HCT116 (cell line): ENCODE results near the gene SLC35F3. TPM values are rescaled to one million over a fixed set of nuclear protein-coding genes. Genes with fewer than 3 reads are reported as not detected.

ENCODE experiments used
- ATAC-seq: fragments of 200-7000 bp; cut with Tn5 transposase; 2 replicates; pipeline ENCODE4 v1.9.1; 2020; ENCODE audit warnings: mild to moderate bottlenecking, moderate library complexity
- BruUV-seq: library from RNA; stranded (reverse); fragments of 400-500 nt; replicated peaks from 2 replicates; lab custom pipeline; 2021; lab: Mats Ljungman, UMichigan
- CTCF ChIA-PET: fragments of 300-600 bp; sonication (Branson Sonifier 250); formaldehyde crosslinking; loops from one replicate; lab custom pipeline; 2021; ENCODE audit warnings: antibody characterized with exemption; lab: Charles Lee
- POLR2A ChIA-PET: fragments of 300-600, 350-600 bp; sonication (Branson Sonifier 250); formaldehyde crosslinking; loops from one replicate; lab custom pipeline; 2021; ENCODE audit warnings: antibody characterized with exemption; lab: Charles Lee
- RAD21 ChIA-PET, 2 experiments: fragments of 300-600 bp; sonication (Branson Sonifier 250); formaldehyde crosslinking; loops; one replicate each; lab custom pipeline; 2023; ENCODE audit warnings: low total read pairs in 2 of 2; ENCODE audit not compliant: uncharacterized antibody in 2 of 2, unreplicated experiment in 2 of 2, low non-redundant PET in 1 of 2; lab: Charles Lee
- DNase-seq: peaks from one replicate; pipeline ENCODE4 v3.0.0-alpha.2; 2010; ENCODE audit warnings: low read depth, low spot score
- H2AFZ ChIP-seq: fragments of 200-600 bp; shearing (Covaris generic), sonication (generic); 2 replicates; pipeline ENCODE4 v1.6.1; 2017; ENCODE audit warnings: low read depth, mixed run types, mixed read lengths, antibody characterized with exemption, low read length; ENCODE audit not compliant: poor library complexity, severe bottlenecking
- H3K27ac ChIP-seq: 2 replicates; pipeline ENCODE4 v1.5.1; 2012; ENCODE audit warnings: low read depth, low read length
- H3K27me3 ChIP-seq: fragments of 200-600 bp; sonication (generic); 2 replicates; pipeline ENCODE4 v1.6.1; 2016; ENCODE audit warnings: mixed run types, low read length, mixed read lengths; ENCODE audit not compliant: insufficient read depth
- H3K36me3 ChIP-seq, 2 experiments: fragments of 200-500 bp in 1 of 2; fragments of 200-600 bp in 1 of 2; sonication (Bioruptor generic) in 1 of 2; sonication (generic) in 1 of 2; 2 replicates each; pipeline versions ENCODE4 v1.5.1 to v1.6.1; 2014 to 2016; ENCODE audit warnings: low read length in 2 of 2, inconsistent platforms in 1 of 2, mixed read lengths in 1 of 2, mixed run types in 1 of 2; ENCODE audit not compliant: insufficient read depth in 2 of 2, control insufficient read depth in 1 of 2
- H3K4me1 ChIP-seq, 2 experiments: fragments of 200-600 bp in 1 of 2; sonication (generic) in 1 of 2; 2 replicates each; pipeline versions ENCODE4 v1.5.1 to v1.6.1; 2012 to 2017; ENCODE audit warnings: low read length in 2 of 2, inconsistent platforms in 1 of 2, mild to moderate bottlenecking in 1 of 2, mixed read lengths in 1 of 2, mixed run types in 1 of 2, moderate library complexity in 1 of 2; ENCODE audit not compliant: insufficient read depth in 2 of 2, control insufficient read depth in 1 of 2
- H3K4me2 ChIP-seq: fragments of 200-600 bp; sonication (generic); 2 replicates; pipeline ENCODE4 v1.6.1; 2017; ENCODE audit warnings: mixed run types, low read length, mixed read lengths
- H3K4me3 ChIP-seq, 2 experiments: fragments of 200-600 bp in 1 of 2; sonication (generic) in 1 of 2; replicated peaks in 1 of 2; 2 replicates each; pipeline ENCODE4 v1.5.1; 2011 to 2016; ENCODE audit warnings: low read length in 2 of 2, control low read depth in 1 of 2, low read depth in 1 of 2, mild to moderate bottlenecking in 1 of 2, mixed read lengths in 1 of 2, mixed run types in 1 of 2
- H3K79me2 ChIP-seq: fragments of 200-600 bp; sonication (generic); 2 replicates; pipeline ENCODE4 v1.6.1; 2017; ENCODE audit warnings: mild to moderate bottlenecking, mixed run types, low read length, moderate library complexity, mixed read lengths; ENCODE audit not compliant: insufficient read depth
- H3K9ac ChIP-seq: fragments of 200-600 bp; sonication (generic); 2 replicates; pipeline ENCODE4 v1.6.1; 2016; ENCODE audit warnings: low read length, mixed read lengths
- H3K9me2 ChIP-seq: fragments of 200-600 bp; sonication (generic), shearing (Covaris generic); 2 replicates; pipeline ENCODE4 v1.6.1; 2017; ENCODE audit warnings: mixed run types, mild to moderate bottlenecking, moderate library complexity; ENCODE audit not compliant: insufficient read depth
- H3K9me3 ChIP-seq, 2 experiments: fragments of 200-500 bp in 1 of 2; fragments of 200-600 bp in 1 of 2; sonication (Bioruptor generic) in 1 of 2; sonication (generic) in 1 of 2; 2 replicates each; pipeline ENCODE4 v1.6.1; 2014 to 2017; ENCODE audit warnings: low read length in 2 of 2, mixed read lengths in 2 of 2, inconsistent platforms in 1 of 2, low read depth in 1 of 2, mild to moderate bottlenecking in 1 of 2, mixed run types in 1 of 2, moderate library complexity in 1 of 2; ENCODE audit not compliant: control insufficient read depth in 1 of 2, insufficient read depth in 1 of 2
- H4K20me1 ChIP-seq: fragments of 200-600 bp; sonication (generic), shearing (Covaris generic); 2 replicates; pipeline ENCODE4 v1.6.1; 2017; ENCODE audit warnings: mixed run types, mild to moderate bottlenecking, moderate library complexity; ENCODE audit not compliant: insufficient read depth
- CEBPB ChIP-seq: IDR thresholded peaks from 2 replicates; pipeline ENCODE4 v1.6.1; 2012; ENCODE audit warnings: low read depth
- CTCF ChIP-seq, 3 experiments: fragments of 200-600 bp in 1 of 3; sonication (generic) in 1 of 3; IDR thresholded peaks in 2 of 3; conservative IDR thresholded peaks in 1 of 3; 2 replicates each; pipeline ENCODE4 v1.5.1; 2012 to 2017; ENCODE audit warnings: low read depth in 2 of 3, low read length in 2 of 3, antibody characterized with exemption in 1 of 3, borderline replicate concordance in 1 of 3, control low read depth in 1 of 3, mild to moderate bottlenecking in 1 of 3, mixed read lengths in 1 of 3, mixed run types in 1 of 3, moderate library complexity in 1 of 3; ENCODE audit not compliant: insufficient read depth in 1 of 3
- POLR2AphosphoS5 ChIP-seq: IDR thresholded peaks from 2 replicates; pipeline ENCODE4 v1.6.1; 2011; ENCODE audit warnings: mild to moderate bottlenecking, low read depth, low read length, moderate library complexity
- RAD21 ChIP-seq: IDR thresholded peaks from 2 replicates; pipeline ENCODE4 v1.6.1; 2012; ENCODE audit warnings: low read depth, mild to moderate bottlenecking
- YY1 ChIP-seq: IDR thresholded peaks from 2 replicates; pipeline ENCODE4 v1.6.1; 2011; ENCODE audit warnings: low read length, low read depth, moderate library complexity, mild to moderate bottlenecking; ENCODE audit not compliant: insufficient replicate concordance; ENCODE audit errors: extremely low read depth
- intact Hi-C: fragments of 100-400 bp; cut with micrococcal nuclease; formaldehyde crosslinking; loops from 2 replicates; pipeline ENCODE4 v1.10.0; 2022
- total RNA-seq: library from RNA; stranded (reverse); gene quantifications from one replicate; pipeline ENCODE4 v1.2.1, GENCODE V29; 2021; ENCODE audit not compliant: unreplicated experiment

Gene SLC35F3
- total RNA-seq, 1 experiment from 2014 or later, result 6.4 TPM

DNA sequence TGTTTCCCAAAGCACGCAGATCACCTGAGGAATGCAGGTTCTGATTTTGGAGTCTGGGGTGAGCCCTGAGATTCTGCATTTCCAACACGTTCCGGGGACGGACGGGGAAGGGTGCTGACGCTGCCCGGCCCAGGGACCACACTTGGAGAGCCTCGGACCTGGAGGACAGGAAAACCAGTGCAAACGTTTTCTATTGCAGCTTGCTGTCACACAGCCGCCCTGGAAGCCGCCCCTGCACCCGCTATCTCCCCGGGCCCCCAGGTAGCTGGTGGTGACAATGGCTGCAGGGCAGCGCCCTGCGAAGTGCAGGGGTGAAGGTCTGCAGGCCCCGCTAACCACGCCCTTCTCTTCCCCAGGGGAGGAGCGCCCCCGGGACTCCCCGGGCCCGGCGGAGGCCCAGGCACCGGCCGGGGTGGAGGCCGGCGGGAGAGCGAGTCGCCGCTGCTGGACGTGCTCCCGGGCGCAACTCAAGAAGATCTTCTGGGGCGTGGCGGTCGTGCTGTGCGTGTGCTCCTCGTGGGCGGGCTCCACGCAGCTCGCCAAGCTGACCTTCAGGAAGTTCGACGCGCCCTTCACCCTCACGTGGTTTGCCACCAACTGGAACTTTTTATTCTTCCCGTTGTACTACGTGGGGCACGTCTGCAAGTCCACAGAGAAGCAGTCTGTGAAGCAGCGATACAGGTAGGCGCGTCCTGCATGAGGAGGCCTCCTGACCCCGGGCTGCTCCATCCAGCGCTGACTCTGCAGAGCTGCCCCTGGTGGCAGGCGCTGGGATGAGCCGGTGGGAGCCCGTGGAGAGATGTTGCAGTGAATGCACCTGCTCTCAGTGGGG is 326.8 kb downstream of the SLC35F3 start:
- no peaks in the 10 kb centered on the region for H3K36me3 ChIP-seq
- ATAC-seq (peak; percentile 88), DNase-seq (no peak)
- H3K9me2 ChIP-seq, result no peaks in the 10 kb centered on the region
- TF ChIP-seq CEBPB, result no peak
- no peak for TF ChIP-seq POLR2AphosphoS5
- no peak for TF ChIP-seq YY1
- TF ChIP-seq CTCF (IDR thresholded peaks at IDR 0.05 in 2 of 3, conservative IDR thresholded peaks at IDR 0.05 in 1 of 3; ENCODE audit: borderline replicate concordance in 1 of 3, insufficient read depth in 1 of 3, low read depth in 2 of 3, low read length in 2 of 3), result peak in 2 of 3 experiments; percentile 42 to 47; a peak in 4 of 6 replicates
- H3K79me2 ChIP-seq, result no peaks in the 10 kb centered on the region
- H3K27ac ChIP-seq, result no peak overlapping the region
- no TSS peak for BruUV-seq
- H3K4me3 ChIP-seq, result no peak overlapping the region
- H2AFZ ChIP-seq, result no peak overlapping the region
- CTCF ChIA-PET, result no interaction called here
- intact Hi-C loops, result no loop called here
- no peaks in the 10 kb centered on the region; the same call in 1 of the 2 replicates for H4K20me1 ChIP-seq
- H3K4me1 ChIP-seq, result no peaks in the 10 kb centered on the region
- POLR2A ChIA-PET, result no interaction called here
- H3K9me3 ChIP-seq, result no peaks in the 10 kb centered on the region
- no peak overlapping the region for H3K4me2 ChIP-seq
- RAD21 ChIA-PET, result no interaction called here
- H3K9ac ChIP-seq, result no peak overlapping the region
- H3K27me3 ChIP-seq, result no peaks in the 10 kb centered on the region

- Histone ChIP-seq H2AFZ (no peak overlapping the region), H3K4me1 (no peaks in the 10 kb centered on the region), H3K27me3 (no peaks in the 10 kb centered on the region), H3K4me3 (no peak overlapping the region), H4K20me1 (no peaks in the 10 kb centered on the region; the same call in 1 of the 2 replicates), H3K4me2 (no peak overlapping the region), H3K9ac (no peak overlapping the region), H3K79me2 (no peaks in the 10 kb centered on the region), H3K9me2 (no peaks in the 10 kb centered on the region), H3K27ac (no peak overlapping the region), H3K9me3 (no peaks in the 10 kb centered on the region), H3K36me3 (no peaks in the 10 kb centered on the region)
- ATAC-seq, result no peak
- BruUV-seq, result no TSS peak
- intact Hi-C loops, result no loop called here
- ChIA-PET CTCF (no interaction called here), POLR2A (no interaction called here), RAD21 (no interaction called here)
- no peak for DNase-seq
- TF ChIP-seq RAD21 (no peak), CTCF (IDR thresholded peaks at IDR 0.05 in 2 of 3, conservative IDR thresholded peaks at IDR 0.05 in 1 of 3; ENCODE audit: borderline replicate concordance in 1 of 3, insufficient read depth in 1 of 3, low read depth in 2 of 3, low read length in 2 of 3) (0 out of 6 replicates have a peak, but pooled peaks of 1 of the 3 experiments have one; percentile 0)
Observed at GRCh38 chr1:234231893-234232276, 327.4 kb downstream of the SLC35F3 start.
